ENCODE measurements around the gene IAH1.

- no peak for TF ChIP-seq GATA2 (IDR thresholded peaks at IDR 0.05; ENCODE audit: low read depth, low read length)
- TF ChIP-seq GATA3 (IDR thresholded peaks at IDR 0.05; ENCODE audit: low read depth, low read length) = no peak
These were observed 19.7 kb downstream of the IAH1 start for GRCh38 chr2:9494081-9494480.
